OCI-M2 (cell line): ENCODE data around the gene PALD1.
"Not testable (repeated sequence)": the region's sequence is repeated elsewhere in the genome, so short reads cannot be mapped to it uniquely, and the experiment has no call there.

ENCODE experiments used
- DNase-seq: peaks from one replicate; lab custom pipeline; 2025; ENCODE audit not compliant: unreplicated experiment; lab: John Stamatoyannopoulos, UW

The PALD1 gene

GRCh38 chr10:70481831-70482530, 3.4 kb downstream of the PALD1 start:
- DNase-seq: no peak

- no peak for DNase-seq
Measured at GRCh38 chr10:70482982-70483760, 4.6 kb downstream of the PALD1 start.

GRCh38 chr10:70483872-70484271, 5.3 kb downstream of the PALD1 start:
- not testable (repeated sequence) for DNase-seq

GRCh38 chr10:70487824-70488223, 9.3 kb downstream of the PALD1 start:
- no peak for DNase-seq

GRCh38 chr10:70490142-70490541, 11.6 kb downstream of the PALD1 start:
- no peak for DNase-seq

- DNase-seq: no peak
Measured at GRCh38 chr10:70491614-70492013, 13.0 kb downstream of the PALD1 start.

- DNase-seq: no peak
Measured at GRCh38 chr10:70492786-70493659, 14.5 kb downstream of the PALD1 start.

GRCh38 chr10:70493660-70494234, 15.2 kb downstream of the PALD1 start:
- no peak for DNase-seq

GRCh38 chr10:70494536-70494935, 16.0 kb downstream of the PALD1 start:
- no peak for DNase-seq

- DNase-seq: no peak
Measured at GRCh38 chr10:70494966-70495365, 16.4 kb downstream of the PALD1 start.

GRCh38 chr10:70495691-70496261, 17.2 kb downstream of the PALD1 start:
- DNase-seq: no peak

GRCh38 chr10:70496341-70497119, 18.0 kb downstream of the PALD1 start:
- DNase-seq: no peak

GRCh38 chr10:70497120-70497545, 18.6 kb downstream of the PALD1 start:
- no peak for DNase-seq

GRCh38 chr10:70498970-70499835, 20.6 kb downstream of the PALD1 start:
- DNase-seq: no peak

- DNase-seq: no peak
Measured at GRCh38 chr10:70499836-70500167, 21.2 kb downstream of the PALD1 start.

GRCh38 chr10:70500368-70500767, 21.8 kb downstream of the PALD1 start:
- no peak for DNase-seq

GRCh38 chr10:70500812-70501301, 22.3 kb downstream of the PALD1 start:
- DNase-seq: no peak

- no peak for DNase-seq
Measured at GRCh38 chr10:70502406-70502805, 23.8 kb downstream of the PALD1 start.

- no peak for DNase-seq
Measured at GRCh38 chr10:70503776-70504175, 25.2 kb downstream of the PALD1 start.
